ENCODE data around the gene TACO1. TPM values are rescaled to one million over a fixed set of nuclear protein-coding genes. Genes with fewer than 3 reads are reported as not detected.

TACO1 gene
- total and polyA plus RNA-seq, 9 of the 15 experiments (the other 6 are each of a cell fraction or from before 2014, with no cell fraction given), result 10.3 to 41.6 (median 30.9) TPM

- Histone ChIP-seq H3K4me1 (replicated peaks in 1 of 2; ENCODE audit: control insufficient read depth in 2 of 2, insufficient read depth in 2 of 2, low read length in 2 of 2) (peaks cover 3 to 23% of the 10 kb centered on the region in 2 experiments; a peak in 4 of 5 replicates), H3K27ac (ENCODE audit: extremely low read depth, low read depth, low read length) (peak overlapping the region; percentile 75; the same call in 2 of the 3 replicates), H3K36me3 (ENCODE audit: control insufficient read depth, insufficient read depth, low read length) (peaks cover 34% of the 10 kb centered on the region), H3K79me2 (ENCODE audit: control insufficient read depth, insufficient read depth, low read length) (no peaks in the 10 kb centered on the region), H3K4me3 (no peak overlapping the region), H3K9ac (ENCODE audit: insufficient read depth in 1 of 2, low read depth in 2 of 2, low read length in 2 of 2) (peak overlapping the region in 1 of 2 experiments; percentile 62; a peak in 2 of 4 replicates), H3K4me2 (ENCODE audit: insufficient read depth, low read length) (no peak overlapping the region; the same call in 1 of the 2 replicates), H4K20me1 (replicated peaks; ENCODE audit: control insufficient read depth, insufficient read depth, low read length) (no peaks in the 10 kb centered on the region), H3K9me1 (ENCODE audit: control insufficient read depth, insufficient read depth, low read length) (no peaks in the 10 kb centered on the region), H3K27me3 (ENCODE audit: control insufficient read depth in 2 of 2, insufficient read depth in 2 of 2, low read length in 2 of 2) (no peaks in the 10 kb centered on the region), H3K9me3 (replicated peaks; ENCODE audit: control insufficient read depth, insufficient read depth, low read depth, low read length) (no peaks in the 10 kb centered on the region), H2AFZ (ENCODE audit: low read depth, low read length) (no peak overlapping the region)
- in situ Hi-C loops (cut with MboI) (no loop called here), intact Hi-C loops (cut with micrococcal nuclease) (no loop called here)
- WGBS (ENCODE audit: insufficient coverage, low coverage, missing lambda C conversion rate), result 67% methylated on average over 1 of the region's 1 CpG
- ChIA-PET CTCF (ENCODE audit: low intra/inter-chr PET ratio) (no interaction called here), POLR2A (interaction anchor here (0.9 to 2.0 kb wide), 5 partner anchors 8 to 41 kb away, joined by 4 to 10 read pairs (median 4); no protein-coding TSS in a partner anchor)
- FAIRE-seq (no peak), ATAC-seq (no peak; the same call in 2 of the 3 replicates), DNase-seq (ENCODE audit: extremely low read depth in 1 of 4, low spot score in 3 of 4) (no peak)
- TF ChIP-seq ZBTB9 (CRISPR knock-in tag; IDR thresholded peaks at IDR 0.05) (no peak), MEIS2 (IDR thresholded peaks at IDR 0.05; ENCODE audit: partially characterized antibody) (peak; percentile 48), TCF3 (CRISPR knock-in tag; IDR thresholded peaks at IDR 0.05) (0 out of 2 replicates have a peak, but pooled peaks have one; percentile 23)
- TF ChIP-seq, protein P1, sequence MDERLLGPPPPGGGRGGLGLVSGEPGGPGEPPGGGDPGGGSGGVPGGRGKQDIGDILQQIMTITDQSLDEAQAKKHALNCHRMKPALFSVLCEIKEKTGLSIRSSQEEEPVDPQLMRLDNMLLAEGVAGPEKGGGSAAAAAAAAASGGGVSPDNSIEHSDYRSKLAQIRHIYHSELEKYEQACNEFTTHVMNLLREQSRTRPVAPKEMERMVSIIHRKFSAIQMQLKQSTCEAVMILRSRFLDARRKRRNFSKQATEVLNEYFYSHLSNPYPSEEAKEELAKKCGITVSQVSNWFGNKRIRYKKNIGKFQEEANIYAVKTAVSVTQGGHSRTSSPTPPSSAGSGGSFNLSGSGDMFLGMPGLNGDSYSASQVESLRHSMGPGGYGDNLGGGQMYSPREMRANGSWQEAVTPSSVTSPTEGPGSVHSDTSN (CRISPR knock-in tag; IDR thresholded peaks at IDR 0.05; ENCODE audit: low read depth), result no peak
- TF ChIP-seq, protein P1 (tag; conservative IDR thresholded peaks at IDR 0.05; ENCODE audit: low read depth), result peak; percentile 54; the same call in 1 of the 2 replicates
- no TSS peak for BruUV-seq (replicated peaks)
Observed at GRCh38 chr17:63634816-63635215, 34.1 kb downstream of the TACO1 start.

All from K562 (cell line).